GM23338 (cell line): ENCODE data around the gene TMEM33.

Source experiments
- CREB1 ChIP-seq: fragments of 250-450 bp; sonication (Bioruptor Pico); IDR thresholded peaks from 2 replicates; pipeline ENCODE4 v1.5.0; 2020; ENCODE audit warnings: low read depth, mild to moderate bottlenecking, moderate library complexity
- CTCF ChIP-seq, 2 experiments: fragments of 200-600 bp in 1 of 2; sonication (generic) in 1 of 2; conservative IDR thresholded peaks; 2 replicates each; pipeline versions ENCODE4 v1.5.1 to v1.6.1; 2016 to 2017; ENCODE audit warnings: antibody characterized with exemption in 2 of 2, low read depth in 2 of 2, mild to moderate bottlenecking in 2 of 2, moderate library complexity in 1 of 2
- ETS1 ChIP-seq: IDR thresholded peaks from 2 replicates; pipeline ENCODE4 v1.6.1; 2016; ENCODE audit warnings: antibody characterized with exemption
- EZH2 ChIP-seq: fragments of 200-600 bp; sonication (generic); IDR thresholded peaks from one replicate; pipeline ENCODE4 v1.8.0; 2017; ENCODE audit warnings: antibody characterized with exemption, mild to moderate bottlenecking, low read depth; ENCODE audit not compliant: unreplicated experiment
- EZH2phosphoT487 ChIP-seq: fragments of 200-600 bp; sonication (generic); IDR thresholded peaks from one replicate; pipeline ENCODE4 v1.8.1; 2018; ENCODE audit warnings: antibody characterized with exemption; ENCODE audit not compliant: unreplicated experiment
- JUNB ChIP-seq: IDR thresholded peaks from one replicate; pipeline ENCODE4 v1.6.1; 2016; ENCODE audit warnings: antibody characterized with exemption; ENCODE audit not compliant: unreplicated experiment
- POLR2AphosphoS5 ChIP-seq: IDR thresholded peaks from 2 replicates; pipeline ENCODE4 v1.6.1; 2016; ENCODE audit warnings: antibody characterized with exemption, low read depth
- REST ChIP-seq: IDR thresholded peaks from one replicate; pipeline ENCODE4 v1.6.1; 2018; ENCODE audit warnings: antibody characterized with exemption; ENCODE audit not compliant: unreplicated experiment
- STAT1 ChIP-seq: IDR thresholded peaks from one replicate; pipeline ENCODE4 v1.6.1; 2016; ENCODE audit warnings: antibody characterized with exemption; ENCODE audit not compliant: unreplicated experiment
- ZNF114 ChIP-seq: fragments of 250-450 bp; sonication (Bioruptor Pico); IDR thresholded peaks from 2 replicates; pipeline ENCODE4 v1.5.0; 2020; ENCODE audit warnings: mild to moderate bottlenecking, moderate library complexity
- ZNF331 ChIP-seq: fragments of 250-450 bp; sonication (Bioruptor Pico); IDR thresholded peaks from 2 replicates; pipeline ENCODE4 v1.5.0; 2020; ENCODE audit warnings: low read depth, mild to moderate bottlenecking, moderate library complexity

GRCh38 chr4:41963105-41963504 is 27.9 kb downstream of the TMEM33 start:
- TF ChIP-seq POLR2AphosphoS5, result no peak
- peak in 1 of 2 experiments; percentile 86; a peak in 3 of 4 replicates for TF ChIP-seq CTCF (conservative IDR thresholded peaks at IDR 0.05; ENCODE audit: low read depth in 2 of 2)
- TF ChIP-seq EZH2phosphoT487, result no peak
- no peak for TF ChIP-seq JUNB
- TF ChIP-seq CREB1 (CRISPR knock-in tag), result no peak
- no peak for TF ChIP-seq EZH2
- no peak for TF ChIP-seq STAT1
- no peak for TF ChIP-seq REST
- no peak for TF ChIP-seq ETS1
- TF ChIP-seq ZNF114, result no peak
- TF ChIP-seq ZNF331, result no peak
